ENCODE results near the gene DMD.

The DMD gene

DNA sequence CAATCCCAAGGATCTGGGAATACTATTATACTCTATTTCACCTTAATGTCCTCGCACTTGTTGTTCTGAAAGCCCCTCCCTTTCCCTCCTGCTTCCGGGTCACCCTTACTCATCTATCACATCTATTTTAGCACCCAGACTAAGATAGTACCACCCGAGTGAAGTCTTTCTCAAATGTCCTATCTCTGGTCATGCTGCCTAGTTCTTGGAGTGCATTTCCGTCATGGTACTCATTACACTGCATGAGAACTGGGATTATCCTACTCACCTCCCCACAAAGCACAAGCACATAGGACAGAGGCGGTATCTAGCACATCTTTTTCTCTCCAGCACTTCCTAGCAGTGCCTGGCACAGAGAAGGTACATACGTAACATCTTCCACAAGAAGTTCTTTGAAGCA lies 1195.2 kb downstream of the DMD start:
- in situ Hi-C loops (cut with HindIII; ENCODE audit: low sequenced_read_pairs): no loop called here
- H3K4me3 ChIP-seq (ENCODE audit: low read depth, low read length): no peak overlapping the region
- TF ChIP-seq, protein P1, sequence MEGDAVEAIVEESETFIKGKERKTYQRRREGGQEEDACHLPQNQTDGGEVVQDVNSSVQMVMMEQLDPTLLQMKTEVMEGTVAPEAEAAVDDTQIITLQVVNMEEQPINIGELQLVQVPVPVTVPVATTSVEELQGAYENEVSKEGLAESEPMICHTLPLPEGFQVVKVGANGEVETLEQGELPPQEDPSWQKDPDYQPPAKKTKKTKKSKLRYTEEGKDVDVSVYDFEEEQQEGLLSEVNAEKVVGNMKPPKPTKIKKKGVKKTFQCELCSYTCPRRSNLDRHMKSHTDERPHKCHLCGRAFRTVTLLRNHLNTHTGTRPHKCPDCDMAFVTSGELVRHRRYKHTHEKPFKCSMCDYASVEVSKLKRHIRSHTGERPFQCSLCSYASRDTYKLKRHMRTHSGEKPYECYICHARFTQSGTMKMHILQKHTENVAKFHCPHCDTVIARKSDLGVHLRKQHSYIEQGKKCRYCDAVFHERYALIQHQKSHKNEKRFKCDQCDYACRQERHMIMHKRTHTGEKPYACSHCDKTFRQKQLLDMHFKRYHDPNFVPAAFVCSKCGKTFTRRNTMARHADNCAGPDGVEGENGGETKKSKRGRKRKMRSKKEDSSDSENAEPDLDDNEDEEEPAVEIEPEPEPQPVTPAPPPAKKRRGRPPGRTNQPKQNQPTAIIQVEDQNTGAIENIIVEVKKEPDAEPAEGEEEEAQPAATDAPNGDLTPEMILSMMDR (IDR thresholded peaks at IDR 0.05; ENCODE audit: low read depth, low read length): no peak
- DNase-seq (ENCODE audit: low read depth, low spot score): no peak

DNA sequence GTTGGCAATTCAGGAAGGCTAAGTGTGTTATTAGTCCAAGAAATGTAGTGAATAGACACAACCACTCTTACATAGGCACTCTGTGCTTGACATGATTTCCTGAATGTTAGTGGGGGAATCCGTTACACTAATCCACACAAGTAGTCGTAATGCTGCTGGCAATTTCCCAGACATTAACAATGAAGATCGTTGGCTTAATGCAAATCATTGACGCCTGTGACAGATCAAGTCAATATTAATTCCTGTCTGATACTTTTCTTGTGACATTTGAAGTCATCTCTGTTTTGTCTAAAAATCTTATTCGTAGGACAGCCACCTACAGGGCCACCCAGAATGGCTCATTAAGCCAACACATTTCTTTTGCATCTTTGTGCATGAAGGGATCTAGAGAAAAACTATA lies 1200.4 kb downstream of the DMD start:
- TF ChIP-seq, protein P1 (IDR thresholded peaks at IDR 0.05; ENCODE audit: low read depth, low read length): no peak
- DNase-seq (ENCODE audit: low read depth, low spot score): no peak
- H3K4me3 ChIP-seq (ENCODE audit: low read depth, low read length): no peak overlapping the region
- in situ Hi-C loops (cut with HindIII; ENCODE audit: low sequenced_read_pairs): no loop called here

DNA sequence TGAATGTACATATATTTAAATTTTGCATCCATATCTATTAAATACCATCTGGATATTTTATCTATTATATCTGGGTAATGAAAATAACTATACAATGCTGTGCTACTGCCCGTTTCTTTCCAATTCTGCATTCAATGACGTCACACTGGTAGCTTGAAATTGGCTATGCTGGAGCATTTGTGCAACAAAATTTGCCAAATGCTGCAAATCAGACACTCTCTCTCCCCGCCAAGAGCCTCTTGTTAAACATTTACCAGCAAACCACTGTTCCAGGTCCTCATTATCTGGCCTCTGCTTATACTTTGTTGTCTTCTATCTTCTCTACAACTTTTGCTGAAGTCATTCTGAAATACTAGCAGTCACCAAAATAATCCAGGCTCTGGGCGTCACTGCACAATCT lies 1201.1 kb downstream of the DMD start:
- in situ Hi-C loops (cut with HindIII; ENCODE audit: low sequenced_read_pairs): no loop called here
- DNase-seq (ENCODE audit: low read depth, low spot score): no peak
- TF ChIP-seq, protein P1 (IDR thresholded peaks at IDR 0.05; ENCODE audit: low read depth, low read length): no peak
- no peak overlapping the region for H3K4me3 ChIP-seq (ENCODE audit: low read depth, low read length)

DNA sequence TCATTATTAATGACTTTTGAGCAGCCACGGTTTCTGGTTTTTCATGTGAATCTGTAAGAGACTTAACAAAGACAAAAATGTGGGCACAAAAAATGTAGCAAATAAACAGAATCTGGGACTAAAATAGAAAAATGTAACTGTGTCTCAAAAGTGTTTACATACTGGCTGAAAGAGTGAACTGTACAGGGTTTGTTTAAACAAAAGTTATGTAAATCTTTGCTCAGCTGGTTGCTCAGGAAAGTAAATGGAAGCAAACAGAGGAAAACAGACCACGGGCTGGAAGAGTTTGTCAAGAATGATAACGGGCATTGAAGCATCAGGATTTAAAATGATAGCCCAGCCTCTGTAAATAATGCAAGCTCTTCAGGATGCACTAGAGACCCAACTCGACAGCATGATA lies 1217.7 kb downstream of the DMD start:
- TF ChIP-seq, protein P1 (IDR thresholded peaks at IDR 0.05; ENCODE audit: low read depth, low read length): no peak
- no peak overlapping the region for H3K4me3 ChIP-seq (ENCODE audit: low read depth, low read length)
- in situ Hi-C loops (cut with HindIII; ENCODE audit: low sequenced_read_pairs): no loop called here
- DNase-seq (ENCODE audit: low read depth, low spot score): no peak

DNA sequence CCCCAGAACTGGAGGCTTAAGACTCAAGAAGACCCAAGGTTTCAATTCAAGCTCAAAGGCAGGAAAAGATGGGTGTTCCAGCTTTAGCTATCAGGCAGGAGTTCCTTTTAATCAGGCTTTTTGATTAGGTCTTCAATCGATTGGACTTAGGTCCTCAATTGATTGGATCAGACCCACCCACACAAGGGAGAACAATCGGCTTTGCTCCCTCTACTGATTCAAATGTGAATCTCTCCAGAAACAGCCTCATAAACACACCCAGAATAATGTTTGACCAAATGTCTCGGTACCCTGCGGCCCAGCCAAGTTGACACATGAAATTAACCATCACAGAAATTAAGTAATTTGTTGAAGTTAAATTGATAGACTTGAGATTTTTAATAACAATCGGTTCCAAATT lies 1222.4 kb downstream of the DMD start:
- DNase-seq (ENCODE audit: low read depth, low spot score): no peak
- no peak overlapping the region for H3K4me3 ChIP-seq (ENCODE audit: low read depth, low read length)
- TF ChIP-seq, protein P1 (IDR thresholded peaks at IDR 0.05; ENCODE audit: low read depth, low read length): no peak
- in situ Hi-C loops (cut with HindIII; ENCODE audit: low sequenced_read_pairs): no loop called here

DNA sequence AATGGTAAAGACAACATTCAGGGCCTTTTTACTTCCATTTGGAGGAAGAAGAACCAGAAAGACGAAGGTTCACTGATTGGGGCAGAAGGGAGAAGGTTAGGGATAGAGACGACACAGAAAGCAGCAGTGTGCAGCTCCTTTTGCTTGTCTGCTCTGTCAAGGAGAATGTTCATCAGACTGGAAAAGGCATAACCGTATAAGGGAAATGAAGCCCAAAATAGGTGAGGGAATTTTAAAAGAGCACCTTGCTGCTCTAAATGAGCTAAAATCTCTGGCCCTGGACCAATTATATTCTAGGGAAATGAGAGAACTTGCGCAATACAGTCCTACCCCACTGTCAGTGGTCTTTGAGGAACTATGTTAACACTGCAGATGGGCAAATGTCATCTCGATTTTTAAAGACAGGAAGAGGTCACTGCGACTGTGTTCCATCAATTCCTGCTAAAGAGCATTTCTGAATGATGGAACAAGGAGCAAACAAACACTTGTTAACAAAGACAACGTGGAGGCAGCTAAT lies 1229.7 kb downstream of the DMD start:
- no peak for DNase-seq (ENCODE audit: low read depth, low spot score)
- TF ChIP-seq, protein P1 (IDR thresholded peaks at IDR 0.05; ENCODE audit: low read depth, low read length): no peak
- no peak overlapping the region for H3K4me3 ChIP-seq (ENCODE audit: low read depth, low read length)
- in situ Hi-C loops (cut with HindIII; ENCODE audit: low sequenced_read_pairs): no loop called here

DNA sequence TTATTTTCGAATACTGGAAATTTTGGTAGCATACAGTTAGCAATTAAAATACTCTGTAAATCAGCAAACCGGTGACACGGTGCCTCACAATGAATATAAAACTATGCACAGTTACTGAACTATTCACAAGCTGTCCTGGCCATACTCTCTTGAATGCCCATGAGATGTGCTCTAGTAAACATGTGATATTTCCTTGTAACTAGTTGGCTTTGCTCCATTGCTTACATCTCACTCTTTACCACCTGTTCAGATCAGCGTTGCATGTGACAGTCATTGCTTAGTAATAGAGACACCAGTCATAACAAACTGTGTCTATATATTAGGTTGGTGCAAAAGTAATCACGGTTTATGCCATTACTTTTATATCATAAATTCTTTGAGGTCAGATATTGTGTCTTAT lies 1241.6 kb downstream of the DMD start:
- in situ Hi-C loops (cut with HindIII; ENCODE audit: low sequenced_read_pairs): no loop called here
- DNase-seq (ENCODE audit: low read depth, low spot score): no peak
- TF ChIP-seq, protein P1 (IDR thresholded peaks at IDR 0.05; ENCODE audit: low read depth, low read length): no peak
- no peak overlapping the region for H3K4me3 ChIP-seq (ENCODE audit: low read depth, low read length)

Measured in astrocyte of the spinal cord (primary cell).